ENCODE data around the gene CHRNA5. TPM values are rescaled to one million over a fixed set of nuclear protein-coding genes. Genes with fewer than 3 reads are reported as not detected.
"Not testable (repeated sequence)": the region's sequence is repeated elsewhere in the genome, so short reads cannot be mapped to it uniquely, and the experiment has no call there.

The CHRNA5 gene
- total RNA-seq: 1 to 10 TPM; 5.2 to 5.6 (median 5.5) TPM

- H3K4me1 Mint-ChIP-seq (ENCODE audit: low read depth): peaks cover 19% of the 10 kb centered on the region
- peak; percentile 71 for DNase-seq
- H3K36me3 Mint-ChIP-seq (ENCODE audit: insufficient read depth): no peaks in the 10 kb centered on the region
- ATAC-seq: peak; percentile 80 to 83
- H3K27me3 Mint-ChIP-seq (ENCODE audit: low read depth): peaks cover 17% of the 10 kb centered on the region
- peak within 1 kb of the TSS; percentile 84 for H3K4me3 Mint-ChIP-seq
- H3K9me3 Mint-ChIP-seq: no peaks in the 10 kb centered on the region
These were observed at the start of gene CHRNA5 for GRCh38 chr15:78565097-78565950. TSS of gene CHRNA5 (plus strand) at chr15:78565520. CDS start at chr15:78565720, 200 bp downstream.

DNA sequence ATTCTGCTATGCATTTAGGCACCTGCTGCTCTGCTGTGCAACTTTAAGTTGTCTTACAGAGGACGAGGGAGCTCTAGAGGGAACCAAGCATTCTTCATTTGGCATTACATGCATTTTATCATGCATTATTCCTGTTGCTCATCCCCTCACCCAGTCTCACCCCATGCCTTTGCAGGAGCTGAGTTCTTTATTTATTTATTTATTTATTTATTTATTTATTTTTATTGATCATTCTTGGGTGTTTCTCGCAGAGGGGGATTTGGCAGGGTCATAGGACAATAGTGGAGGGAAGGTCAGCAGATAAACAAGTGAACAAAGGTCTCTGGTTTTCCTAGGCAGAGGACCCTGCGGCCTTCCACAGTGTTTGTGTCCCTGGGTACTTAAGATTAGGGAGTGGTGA is 45.3 kb upstream of the CHRNA5 start:
- H3K27me3 Mint-ChIP-seq (ENCODE audit: low read depth); H3K36me3 Mint-ChIP-seq (ENCODE audit: insufficient read depth); ATAC-seq; H3K4me3 Mint-ChIP-seq; H3K4me1 Mint-ChIP-seq (ENCODE audit: low read depth); DNase-seq; H3K9me3 Mint-ChIP-seq: not testable (repeated sequence)

- H3K4me3 Mint-ChIP-seq: no peak overlapping the region
These were observed 41.1 kb upstream of the CHRNA5 start for GRCh38 chr15:78524230-78524629.

DNA sequence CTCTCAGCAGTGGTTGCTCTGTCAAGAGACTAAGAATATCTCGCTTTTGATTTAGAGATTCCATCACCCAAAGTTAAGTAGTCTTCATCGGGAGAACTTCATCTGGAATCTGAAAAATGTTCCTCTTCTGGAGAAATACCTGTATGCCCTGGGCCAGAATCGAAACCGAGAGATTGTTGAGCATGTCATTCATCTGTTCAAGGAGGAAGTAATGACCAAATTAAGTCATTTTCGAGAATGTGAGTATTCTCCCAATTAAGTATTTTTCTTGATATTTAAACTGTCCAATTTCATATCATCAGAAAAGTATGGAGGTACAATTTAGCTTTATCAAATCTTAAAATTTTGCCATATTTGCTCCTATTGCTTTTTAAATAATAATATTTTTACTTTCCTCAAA is 38.0 kb upstream of the CHRNA5 start:
- H3K4me3 Mint-ChIP-seq: no peak overlapping the region
- no peaks in the 10 kb centered on the region for H3K9me3 Mint-ChIP-seq
- no peaks in the 10 kb centered on the region for H3K27me3 Mint-ChIP-seq (ENCODE audit: low read depth)
- H3K4me1 Mint-ChIP-seq (ENCODE audit: low read depth): no peaks in the 10 kb centered on the region
- no peak for ATAC-seq
- H3K36me3 Mint-ChIP-seq (ENCODE audit: insufficient read depth): no peaks in the 10 kb centered on the region
- DNase-seq: no peak

More at GRCh38 chr15:78524230-78524629, 41.1 kb upstream of the CHRNA5 start:
- Mint-ChIP-seq H3K27me3 (ENCODE audit: low read depth) (no peaks in the 10 kb centered on the region), H3K36me3 (ENCODE audit: insufficient read depth) (no peaks in the 10 kb centered on the region), H3K4me1 (ENCODE audit: low read depth) (no peaks in the 10 kb centered on the region), H3K9me3 (no peaks in the 10 kb centered on the region)
- ATAC-seq: no peak
- no peak for DNase-seq

GRCh38 chr15:78533331-78533730 is 32.0 kb upstream of the CHRNA5 start:
- H3K36me3 Mint-ChIP-seq (ENCODE audit: insufficient read depth): no peaks in the 10 kb centered on the region
- no peaks in the 10 kb centered on the region for H3K27me3 Mint-ChIP-seq (ENCODE audit: low read depth)
- DNase-seq (no peak), ATAC-seq (no peak)
- no peaks in the 10 kb centered on the region for H3K9me3 Mint-ChIP-seq
- no peaks in the 10 kb centered on the region for H3K4me1 Mint-ChIP-seq (ENCODE audit: low read depth)
- H3K4me3 Mint-ChIP-seq: no peak overlapping the region

GRCh38 chr15:78536134-78536533 is 29.2 kb upstream of the CHRNA5 start:
- H3K9me3 Mint-ChIP-seq: no peaks in the 10 kb centered on the region
- no peak for ATAC-seq
- no peaks in the 10 kb centered on the region for H3K27me3 Mint-ChIP-seq (ENCODE audit: low read depth)
- no peaks in the 10 kb centered on the region for H3K36me3 Mint-ChIP-seq (ENCODE audit: insufficient read depth)
- H3K4me3 Mint-ChIP-seq: no peak overlapping the region
- no peak for DNase-seq
- H3K4me1 Mint-ChIP-seq (ENCODE audit: low read depth): peaks cover 4% of the 10 kb centered on the region

DNA sequence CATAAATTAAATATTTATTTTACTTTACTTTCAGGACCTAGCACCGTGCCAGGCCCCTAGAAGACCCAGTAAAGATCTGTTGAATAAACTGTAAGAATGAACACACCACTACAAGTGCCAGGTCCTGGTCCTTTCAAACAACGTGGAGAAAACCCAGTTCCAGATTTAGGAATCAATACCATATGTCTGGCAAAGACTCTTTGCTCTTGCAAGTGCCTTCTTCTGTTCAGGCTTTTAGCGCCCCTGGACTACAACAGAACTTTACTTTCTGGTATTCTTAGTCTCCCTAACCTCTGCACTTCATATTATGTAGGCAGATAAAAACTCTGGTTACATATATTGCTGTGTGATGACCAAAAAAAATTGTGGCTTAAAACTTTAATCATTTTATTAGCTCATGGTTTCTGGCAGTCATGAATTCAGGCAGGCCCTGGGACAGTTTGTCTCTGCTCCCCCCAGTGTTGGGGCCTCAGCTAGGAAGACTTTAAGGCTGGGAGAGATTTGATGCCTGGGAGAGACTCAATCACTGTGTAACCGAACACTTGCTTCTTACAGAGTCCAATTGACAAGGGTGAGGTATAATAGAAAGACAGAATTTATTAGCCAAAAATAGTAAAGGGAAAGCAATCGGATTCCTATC is 27.9 kb upstream of the CHRNA5 start:
- no peak for DNase-seq
- H3K4me3 Mint-ChIP-seq: no peak overlapping the region
- H3K4me1 Mint-ChIP-seq (ENCODE audit: low read depth): peaks cover 13% of the 10 kb centered on the region
- no peaks in the 10 kb centered on the region for H3K9me3 Mint-ChIP-seq
- H3K27me3 Mint-ChIP-seq (ENCODE audit: low read depth): no peaks in the 10 kb centered on the region
- ATAC-seq: no peak
- peaks cover 7% of the 10 kb centered on the region for H3K36me3 Mint-ChIP-seq (ENCODE audit: insufficient read depth)

DNA sequence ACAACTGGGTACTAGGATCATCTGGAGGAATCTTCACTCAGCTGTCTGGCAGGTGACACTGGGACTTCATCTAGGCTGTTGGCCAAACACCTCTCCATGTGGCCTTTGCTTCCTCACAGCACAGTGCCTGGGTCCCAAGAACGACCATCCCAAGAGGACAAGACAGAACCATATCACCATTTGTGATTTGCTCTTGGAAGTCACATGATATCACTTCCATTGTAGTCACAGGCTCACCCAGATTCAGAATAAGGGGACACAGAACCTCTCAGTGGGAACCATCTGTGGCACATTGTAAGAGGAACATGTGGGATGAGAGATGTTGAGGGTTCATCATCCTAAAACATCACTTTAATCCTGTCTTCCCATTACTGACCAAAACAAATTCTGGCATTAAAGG is 27.0 kb upstream of the CHRNA5 start:
- ATAC-seq (no peak), DNase-seq (no peak)
- peaks cover 11% of the 10 kb centered on the region for H3K36me3 Mint-ChIP-seq (ENCODE audit: insufficient read depth)
- H3K9me3 Mint-ChIP-seq: no peaks in the 10 kb centered on the region
- H3K27me3 Mint-ChIP-seq (ENCODE audit: low read depth): no peaks in the 10 kb centered on the region
- H3K4me3 Mint-ChIP-seq: no peak overlapping the region
- H3K4me1 Mint-ChIP-seq (ENCODE audit: low read depth): peaks cover 22% of the 10 kb centered on the region

GRCh38 chr15:78539464-78540140 is 25.7 kb upstream of the CHRNA5 start:
- DNase-seq: not testable (repeated sequence)
- H3K36me3 Mint-ChIP-seq (ENCODE audit: insufficient read depth): peaks cover 12% of the 10 kb centered on the region

DNA sequence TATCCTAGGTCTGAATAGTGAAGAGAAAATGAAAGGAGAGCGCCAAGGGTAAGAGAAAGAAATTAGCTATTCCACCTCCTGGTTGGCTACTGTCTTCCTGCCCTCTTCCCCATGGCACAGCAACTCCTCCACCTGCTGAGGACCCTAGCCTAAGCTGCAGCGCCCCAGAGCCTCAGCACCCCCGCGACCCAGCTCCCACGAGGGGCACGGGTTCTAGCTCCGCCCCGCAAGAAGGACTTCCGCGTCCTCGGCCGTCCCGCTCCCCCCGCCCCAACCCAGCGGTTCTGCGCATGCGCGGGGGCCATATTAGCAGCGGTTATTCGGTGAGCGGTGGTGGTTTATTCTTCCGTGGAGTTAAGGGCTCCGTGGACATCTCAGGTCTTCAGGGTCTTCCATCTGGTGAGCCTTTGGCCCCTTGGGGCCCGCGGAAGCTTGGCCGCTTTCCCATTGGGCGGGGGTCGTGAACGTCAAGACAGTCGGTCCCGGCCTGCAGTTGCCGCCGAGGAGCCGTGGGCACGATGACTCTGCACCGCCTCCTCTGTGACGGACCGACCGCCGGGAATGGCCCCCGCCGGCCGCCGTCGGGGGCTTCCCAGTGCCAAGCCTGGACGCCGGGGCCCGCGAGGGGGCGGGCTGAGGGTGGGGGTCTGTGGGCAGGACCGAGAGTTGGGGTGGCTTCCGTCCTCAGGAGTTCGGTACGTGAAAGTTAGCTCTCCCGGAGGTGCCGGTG is 25.0 kb upstream of the CHRNA5 start, which contains the start of gene PSMA4:
PSMA4 (plus strand) TSS at position 304 of the 730 bp plus-strand sequence. CDS start 1,484 bp downstream, outside the sequence.
- peak; percentile 87 to 88 for ATAC-seq
- DNase-seq: peak; percentile 94
- Mint-ChIP-seq H3K4me3 (peak within 1 kb of the TSS; percentile 99), H3K4me1 (ENCODE audit: low read depth) (peaks cover 24% of the 10 kb centered on the region), H3K27me3 (ENCODE audit: low read depth) (no peaks in the 10 kb centered on the region), H3K36me3 (ENCODE audit: insufficient read depth) (peaks cover 14% of the 10 kb centered on the region), H3K9me3 (no peaks in the 10 kb centered on the region)

More at GRCh38 chr15:78539464-78540140, 25.7 kb upstream of the CHRNA5 start:
- not testable (repeated sequence) for H3K9me3 Mint-ChIP-seq; H3K27me3 Mint-ChIP-seq (ENCODE audit: low read depth); ATAC-seq
- peak overlapping the region; percentile 99 for H3K4me3 Mint-ChIP-seq
- H3K4me1 Mint-ChIP-seq (ENCODE audit: low read depth): peaks cover 24% of the 10 kb centered on the region

GRCh38 chr15:78540871-78541743 is 24.2 kb upstream of the CHRNA5 start:
- Mint-ChIP-seq H3K4me3 (peak overlapping the region; percentile 99), H3K27me3 (ENCODE audit: low read depth) (no peaks in the 10 kb centered on the region), H3K9me3 (no peaks in the 10 kb centered on the region), H3K36me3 (ENCODE audit: insufficient read depth) (peaks cover 18% of the 10 kb centered on the region), H3K4me1 (ENCODE audit: low read depth) (peaks cover 24% of the 10 kb centered on the region)
- ATAC-seq: no peak
- no peak for DNase-seq

GRCh38 chr15:78541744-78542034 is 23.6 kb upstream of the CHRNA5 start:
- Mint-ChIP-seq H3K27me3 (ENCODE audit: low read depth) (no peaks in the 10 kb centered on the region), H3K36me3 (ENCODE audit: insufficient read depth) (peaks cover 21% of the 10 kb centered on the region), H3K4me3 (peak overlapping the region; percentile 99), H3K9me3 (no peaks in the 10 kb centered on the region), H3K4me1 (ENCODE audit: low read depth) (peaks cover 24% of the 10 kb centered on the region)
- ATAC-seq (no peak), DNase-seq (no peak)

GRCh38 chr15:78542647-78543046 is 22.7 kb upstream of the CHRNA5 start:
- Mint-ChIP-seq H3K36me3 (ENCODE audit: insufficient read depth) (peaks cover 21% of the 10 kb centered on the region), H3K27me3 (ENCODE audit: low read depth) (no peaks in the 10 kb centered on the region), H3K9me3 (no peaks in the 10 kb centered on the region), H3K4me3 (peak overlapping the region; percentile 99), H3K4me1 (ENCODE audit: low read depth) (peaks cover 24% of the 10 kb centered on the region)
- DNase-seq (no peak), ATAC-seq (no peak)
